B cell (primary cell): ENCODE measurements around the gene IRX4. TPM values are rescaled to one million over a fixed set of nuclear protein-coding genes. Genes with fewer than 3 reads are reported as not detected.

Source experiments
- ATAC-seq: fragments of 200-7000 bp; cut with Tn5 transposase; one replicate; pipeline ENCODE4 v1.10.0; 2021; ENCODE audit warnings: low read depth, mild to moderate bottlenecking, moderate number of reproducible peaks, moderate library complexity
- CTCF ChIA-PET: fragments of 350-600 bp; sonication (Branson Sonifier 250); formaldehyde crosslinking; loops from one replicate; lab custom pipeline; 2021; ENCODE audit warnings: antibody characterized with exemption, inconsistent platforms; lab: Charles Lee
- POLR2A ChIA-PET: fragments of 350-600 bp; sonication (Branson Sonifier 250); formaldehyde crosslinking; loops from one replicate; lab custom pipeline; 2021; ENCODE audit warnings: antibody characterized with exemption; lab: Charles Lee
- DNase-seq: peaks from one replicate; pipeline ENCODE4 v3.0.0; 2013
- H2AFZ ChIP-seq: 2 replicates; pipeline ENCODE4 v1.6.1; 2012; ENCODE audit warnings: mild to moderate bottlenecking, low read depth, low read length; ENCODE audit not compliant: insufficient read depth, poor library complexity, severe bottlenecking
- H3K27ac ChIP-seq, 2 donors: 1 replicate in 1 of 2; 2 replicates in 1 of 2; pipeline ENCODE4 v1.5.1; 2012 to 2013; ENCODE audit warnings: low read length in 2 of 2, mild to moderate bottlenecking in 2 of 2, moderate library complexity in 1 of 2
- H3K27me3 ChIP-seq, 4 experiments: fragments of 200-600 bp in 1 of 4; sonication (generic) in 1 of 4; replicated peaks in 1 of 4; 1 replicate in 2 of 4; 2 replicates in 2 of 4; pipeline versions ENCODE4 v1.6.1 to v1.7.0; 2013 to 2016; ENCODE audit warnings: low read length in 3 of 4, mild to moderate bottlenecking in 2 of 4, mixed read lengths in 1 of 4, moderate library complexity in 1 of 4; ENCODE audit not compliant: insufficient read depth in 4 of 4, control insufficient read depth in 3 of 4; ENCODE audit errors: control extremely low read depth in 1 of 4
- H3K36me3 ChIP-seq, 2 experiments: replicated peaks in 1 of 2; 1 replicate in 1 of 2; 2 replicates in 1 of 2; pipeline versions ENCODE4 v1.6.1 to v1.7.1; 2013; ENCODE audit warnings: low read length in 1 of 2; ENCODE audit not compliant: insufficient read depth in 2 of 2, control insufficient read depth in 1 of 2; ENCODE audit errors: control extremely low read depth in 1 of 2, extremely low read depth in 1 of 2
- H3K4me1 ChIP-seq, 2 donors: fragments of 200-600 bp in 1 of 2; sonication (generic) in 1 of 2; 1 replicate in 1 of 2; 2 replicates in 1 of 2; pipeline versions ENCODE4 v1.5.1 to v1.6.1; 2013 to 2017; ENCODE audit warnings: low read length in 2 of 2; ENCODE audit not compliant: control insufficient read depth in 2 of 2, insufficient read depth in 2 of 2
- H3K4me2 ChIP-seq: replicated peaks from 2 replicates; pipeline ENCODE3; 2012; ENCODE audit warnings: mild to moderate bottlenecking, low read depth, low read length; ENCODE audit not compliant: poor library complexity, severe bottlenecking
- H3K4me3 ChIP-seq, 5 experiments: fragments of 200-600 bp in 1 of 5; sonication (generic) in 1 of 5; 1 replicate in 3 of 5; 2 replicates in 2 of 5; pipeline versions ENCODE4 v1.5.1 to v1.7.0; 2011 to 2016; ENCODE audit warnings: low read length in 4 of 5, mild to moderate bottlenecking in 4 of 5, low read depth in 2 of 5, control low read depth in 1 of 5, moderate library complexity in 1 of 5; ENCODE audit not compliant: insufficient read depth in 1 of 5; ENCODE audit errors: control extremely low read depth in 1 of 5, extremely low read depth in 1 of 5
- H3K79me2 ChIP-seq: fragments of 200-600 bp; sonication (generic); one replicate; pipeline ENCODE4 v1.6.0; 2016; ENCODE audit warnings: low read length; ENCODE audit not compliant: control insufficient read depth, insufficient read depth
- H3K9ac ChIP-seq: fragments of 200-600 bp; sonication (generic); 2 replicates; pipeline ENCODE4 v1.6.1; 2017; ENCODE audit warnings: mild to moderate bottlenecking, low read length, moderate library complexity
- H3K9me3 ChIP-seq, 3 donors: one replicate each; pipeline versions ENCODE4 v1.6.1 to v1.7.1; 2013; ENCODE audit warnings: low read length in 2 of 3; ENCODE audit not compliant: control insufficient read depth in 2 of 3, insufficient read depth in 1 of 3; ENCODE audit errors: control extremely low read depth in 1 of 3
- H4K20me1 ChIP-seq: 2 replicates; pipeline ENCODE4 v1.6.0; 2012; ENCODE audit warnings: mild to moderate bottlenecking, low read length; ENCODE audit not compliant: insufficient read depth, control insufficient read depth, poor library complexity, severe bottlenecking
- H3K27ac Mint-ChIP-seq: one replicate; pipeline ENCODE4 v1.8.0; 2021; ENCODE audit warnings: mixed read lengths
- H3K27me3 Mint-ChIP-seq: one replicate; pipeline ENCODE4 v1.8.0; 2021; ENCODE audit warnings: mixed read lengths
- H3K4me1 Mint-ChIP-seq: one replicate; pipeline ENCODE4 v1.8.0; 2021; ENCODE audit warnings: mixed read lengths
- H3K4me3 Mint-ChIP-seq: one replicate; pipeline ENCODE4 v1.8.0; 2021; ENCODE audit warnings: mixed read lengths
- H3K9me3 Mint-ChIP-seq: one replicate; pipeline ENCODE4 v1.8.0; 2022; ENCODE audit warnings: mixed read lengths; ENCODE audit not compliant: insufficient read depth
- EZH2 ChIP-seq: IDR thresholded peaks from 2 replicates; pipeline ENCODE4 v1.6.1; 2012; ENCODE audit warnings: borderline replicate concordance, low read depth, mild to moderate bottlenecking, moderate library complexity, low read length; ENCODE audit not compliant: insufficient read depth, poor library complexity, severe bottlenecking
- WGBS: methylation state at CpG from one replicate; pipeline ENCODE4 v1.1.5; 2013; ENCODE audit warnings: missing lambda C conversion rate; ENCODE audit not compliant: insufficient coverage; 5-methylcytosine and 5-hydroxymethylcytosine counted together
- intact Hi-C: fragments of 100-400 bp; cut with micrococcal nuclease; formaldehyde crosslinking; loops from one replicate; pipeline ENCODE4 v1.10.0; 2022
- polyA plus RNA-seq: library from polyadenylated mRNA; depleted of rRNA; stranded (reverse); fragments of >200 nt; gene quantifications from 2 replicates; pipeline ENCODE4 v1.2.3, GENCODE V29; 2012
- total RNA-seq, 2 donors: library from RNA; stranded (reverse); fragments of 120-200 nt in 1 of 2; gene quantifications; 1 replicate in 1 of 2; 2 replicates in 1 of 2; pipeline versions ENCODE4 v1.2.3 to v1.2.4, GENCODE V29; 2013 to 2022
- TF ChIP-seq, protein P1 (sequence below): fragments of 200-600 bp; IDR thresholded peaks from one replicate; pipeline ENCODE4 v1.8.0; 2022; ENCODE audit warnings: antibody characterized with exemption, mild to moderate bottlenecking

Gene IRX4
- total and polyA plus RNA-seq, 2 donors (not counting 1 experiment from before 2014, with no cell fraction given) = not detected

DNA sequence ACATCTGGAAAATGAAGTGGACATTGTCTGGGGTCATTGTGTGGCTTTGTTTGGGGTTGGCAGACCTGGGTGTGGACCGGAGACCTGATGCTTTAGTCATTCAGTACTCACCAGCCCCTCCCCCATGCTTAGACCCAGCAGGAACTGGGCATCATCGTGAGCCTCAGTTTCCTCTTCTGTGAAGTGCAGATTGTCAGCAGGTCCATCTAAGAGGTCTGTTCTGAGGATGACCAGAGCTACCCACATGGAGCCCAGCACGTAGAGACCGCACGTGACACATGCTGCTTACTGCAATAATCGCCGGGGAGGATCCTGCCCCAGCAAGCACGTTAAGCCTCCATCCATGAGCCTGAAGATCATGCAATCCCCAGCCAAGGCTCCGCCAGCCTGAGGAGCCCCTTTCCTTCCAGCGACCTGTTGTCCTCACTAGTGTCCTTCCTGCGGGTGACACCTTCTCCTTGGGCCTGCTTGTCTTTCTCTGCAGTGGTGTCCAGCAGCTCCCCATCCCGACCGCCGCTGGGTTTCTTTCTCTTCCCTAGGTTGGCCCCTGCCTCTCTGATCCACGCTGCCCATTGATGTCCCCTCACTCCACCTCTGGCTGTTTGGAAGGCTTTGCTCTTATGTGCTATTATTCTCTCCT is 26.7 kb upstream of the IRX4 start:
- intact Hi-C loops = no loop called here
- Histone ChIP-seq H3K4me2 (no peak overlapping the region), H4K20me1 (no peaks in the 10 kb centered on the region), H3K4me3 (no peak overlapping the region), H3K27ac (no peak overlapping the region), H3K9ac (no peak overlapping the region), H3K9me3 (peaks cover 0 to 32% (median 0%) of the 10 kb centered on the region in 3 donors), H3K27me3 (peaks cover 0 to 2% (median 0%) of the 10 kb centered on the region in 4 experiments), H2AFZ (no peak overlapping the region), H3K36me3 (no peaks in the 10 kb centered on the region), H3K79me2 (no peaks in the 10 kb centered on the region), H3K4me1 (no peaks in the 10 kb centered on the region)
- Mint-ChIP-seq H3K4me3 (no peak overlapping the region), H3K9me3 (peaks cover 2% of the 10 kb centered on the region), H3K27ac (no peak overlapping the region), H3K27me3 (peaks cover 3% of the 10 kb centered on the region), H3K4me1 (no peaks in the 10 kb centered on the region)
- ATAC-seq = no peak
- TF ChIP-seq, protein P1, sequence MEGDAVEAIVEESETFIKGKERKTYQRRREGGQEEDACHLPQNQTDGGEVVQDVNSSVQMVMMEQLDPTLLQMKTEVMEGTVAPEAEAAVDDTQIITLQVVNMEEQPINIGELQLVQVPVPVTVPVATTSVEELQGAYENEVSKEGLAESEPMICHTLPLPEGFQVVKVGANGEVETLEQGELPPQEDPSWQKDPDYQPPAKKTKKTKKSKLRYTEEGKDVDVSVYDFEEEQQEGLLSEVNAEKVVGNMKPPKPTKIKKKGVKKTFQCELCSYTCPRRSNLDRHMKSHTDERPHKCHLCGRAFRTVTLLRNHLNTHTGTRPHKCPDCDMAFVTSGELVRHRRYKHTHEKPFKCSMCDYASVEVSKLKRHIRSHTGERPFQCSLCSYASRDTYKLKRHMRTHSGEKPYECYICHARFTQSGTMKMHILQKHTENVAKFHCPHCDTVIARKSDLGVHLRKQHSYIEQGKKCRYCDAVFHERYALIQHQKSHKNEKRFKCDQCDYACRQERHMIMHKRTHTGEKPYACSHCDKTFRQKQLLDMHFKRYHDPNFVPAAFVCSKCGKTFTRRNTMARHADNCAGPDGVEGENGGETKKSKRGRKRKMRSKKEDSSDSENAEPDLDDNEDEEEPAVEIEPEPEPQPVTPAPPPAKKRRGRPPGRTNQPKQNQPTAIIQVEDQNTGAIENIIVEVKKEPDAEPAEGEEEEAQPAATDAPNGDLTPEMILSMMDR = no peak
- TF ChIP-seq EZH2 = no peak
- POLR2A ChIA-PET = no interaction called here
- no peak for DNase-seq
- CTCF ChIA-PET = no interaction called here
- 95% methylated on average over 14 of the region's 15 CpGs for WGBS

DNA sequence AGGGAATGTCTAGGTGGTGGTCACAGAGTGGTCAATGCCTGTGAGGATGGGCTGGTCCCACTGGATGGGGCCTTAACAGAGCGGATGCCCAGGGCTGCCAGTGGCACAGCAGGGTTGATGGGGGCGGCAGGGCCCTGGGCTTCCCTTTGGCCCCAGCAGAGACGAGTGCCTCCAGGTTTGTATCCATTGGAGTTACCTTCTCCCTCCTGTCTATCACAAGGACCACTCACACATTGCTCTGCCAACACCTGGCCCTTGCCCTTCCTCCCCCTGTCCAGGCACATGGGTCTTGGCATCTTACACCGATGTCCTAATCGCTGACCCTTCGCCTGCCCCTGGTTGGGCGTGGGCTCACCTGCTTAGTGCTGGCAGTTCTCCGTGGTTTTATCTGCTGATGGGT is 26.2 kb upstream of the IRX4 start:
- H3K27ac Mint-ChIP-seq = no peak overlapping the region
- H3K27ac ChIP-seq = no peak overlapping the region
- intact Hi-C loops = no loop called here
- H3K9me3 ChIP-seq = peaks cover 0 to 35% (median 0%) of the 10 kb centered on the region in 3 donors
- H3K4me3 Mint-ChIP-seq = no peak overlapping the region
- TF ChIP-seq, protein P1 = no peak
- TF ChIP-seq EZH2 = no peak
- H3K4me1 Mint-ChIP-seq = no peaks in the 10 kb centered on the region
- H3K4me2 ChIP-seq = no peak overlapping the region
- H3K4me3 ChIP-seq = no peak overlapping the region
- H3K79me2 ChIP-seq = no peaks in the 10 kb centered on the region
- 96% methylated on average over 7 of the region's 8 CpGs for WGBS
- ATAC-seq = no peak
- H2AFZ ChIP-seq = no peak overlapping the region
- no peaks in the 10 kb centered on the region for H3K9me3 Mint-ChIP-seq
- H3K27me3 ChIP-seq = peaks cover 0 to 5% (median 0%) of the 10 kb centered on the region in 4 experiments
- POLR2A ChIA-PET = no interaction called here
- H4K20me1 ChIP-seq = no peaks in the 10 kb centered on the region
- CTCF ChIA-PET = no interaction called here
- DNase-seq = no peak
- H3K27me3 Mint-ChIP-seq = peaks cover 4% of the 10 kb centered on the region
- H3K4me1 ChIP-seq = no peaks in the 10 kb centered on the region
- no peaks in the 10 kb centered on the region for H3K36me3 ChIP-seq
- no peak overlapping the region for H3K9ac ChIP-seq
